WTC11 (cell line): ENCODE data around the gene PTPN5. TPM values are rescaled to one million over a fixed set of nuclear protein-coding genes. Genes with fewer than 3 reads are reported as not detected.

Experiments
- ATAC-seq: fragments of 200-7000 bp; cut with Tn5 transposase; 2 replicates; pipeline ENCODE4 v1.10.0; 2021; ENCODE audit warnings: mild to moderate bottlenecking, moderate library complexity
- CTCF ChIA-PET: fragments of 300-600 bp; sonication (Branson Sonifier 250); formaldehyde crosslinking; loops from one replicate; lab custom pipeline; 2021; ENCODE audit warnings: antibody characterized with exemption; lab: Charles Lee
- POLR2A ChIA-PET: fragments of 350-600 bp; sonication (Branson Sonifier 250); formaldehyde crosslinking; loops from one replicate; lab custom pipeline; 2021; ENCODE audit warnings: antibody characterized with exemption; lab: Charles Lee
- DNase-seq: peaks from one replicate; pipeline ENCODE4 v3.0.0; 2021; ENCODE audit warnings: low spot score
- H3K27ac Mint-ChIP-seq: 2 replicates; pipeline ENCODE4 v1.8.0; 2021; ENCODE audit warnings: mixed read lengths
- H3K27me3 Mint-ChIP-seq: 2 replicates; pipeline ENCODE4 v1.8.0; 2021; ENCODE audit warnings: low read depth, mild to moderate bottlenecking, moderate library complexity, mixed read lengths
- H3K36me3 Mint-ChIP-seq: 2 replicates; pipeline ENCODE4 v1.8.0; 2021; ENCODE audit warnings: mixed read lengths
- H3K4me1 Mint-ChIP-seq: 2 replicates; pipeline ENCODE4 v1.8.0; 2022; ENCODE audit warnings: mixed read lengths
- H3K4me3 Mint-ChIP-seq: 2 replicates; pipeline ENCODE4 v1.8.0; 2021; ENCODE audit warnings: mild to moderate bottlenecking, moderate library complexity, mixed read lengths
- H3K9me3 Mint-ChIP-seq: 2 replicates; pipeline ENCODE4 v1.8.0; 2021; ENCODE audit warnings: mixed read lengths
- ATF6 ChIP-seq: sonication (generic); formaldehyde crosslinking; IDR thresholded peaks from 2 replicates; pipeline ENCODE4 v1.8.1; 2023; ENCODE audit warnings: mild to moderate bottlenecking, missing genetic modification reagents
- FOXJ3 ChIP-seq: sonication (generic); formaldehyde crosslinking; IDR thresholded peaks from 2 replicates; pipeline ENCODE4 v1.9.0; 2021; ENCODE audit warnings: missing genetic modification reagents, mild to moderate bottlenecking, borderline replicate concordance
- FOXP1 ChIP-seq: sonication (generic); formaldehyde crosslinking; IDR thresholded peaks from 2 replicates; pipeline ENCODE4 v1.8.0; 2022; ENCODE audit warnings: missing genetic modification reagents, mild to moderate bottlenecking, moderate library complexity, borderline replicate concordance
- HMGA2 ChIP-seq: fragments of 250-450 bp; sonication (Bioruptor Pico); IDR thresholded peaks from 2 replicates; pipeline ENCODE4 v1.4.0; 2021; ENCODE audit warnings: mild to moderate bottlenecking, moderate library complexity
- IRF1 ChIP-seq: sonication (generic); formaldehyde crosslinking; IDR thresholded peaks from 2 replicates; pipeline ENCODE4 v1.8.0; 2023; ENCODE audit warnings: missing genetic modification reagents
- JAZF1 ChIP-seq: fragments of 250-450 bp; sonication (Bioruptor Pico); IDR thresholded peaks from 2 replicates; pipeline ENCODE4 v1.9.0; 2021; ENCODE audit warnings: moderate library complexity, mild to moderate bottlenecking, inconsistent platforms
- JUN ChIP-seq: sonication (generic); formaldehyde crosslinking; IDR thresholded peaks from 2 replicates; pipeline ENCODE4 v1.8.0; 2023; ENCODE audit warnings: mild to moderate bottlenecking, missing genetic modification reagents
- KAT7 ChIP-seq: sonication (generic); formaldehyde crosslinking; IDR thresholded peaks from 2 replicates; pipeline ENCODE4 v1.8.1; 2023; ENCODE audit warnings: missing genetic modification reagents, mild to moderate bottlenecking, borderline replicate concordance
- MYBL2 ChIP-seq: sonication (generic); formaldehyde crosslinking; IDR thresholded peaks from 2 replicates; pipeline ENCODE4 v1.8.1; 2023; ENCODE audit warnings: mild to moderate bottlenecking, moderate library complexity, missing genetic modification reagents
- NR3C1 ChIP-seq: sonication (generic); formaldehyde crosslinking; conservative IDR thresholded peaks from 2 replicates; pipeline ENCODE4 v1.8.1; 2023; ENCODE audit warnings: low read depth, mild to moderate bottlenecking, missing genetic modification reagents
- ZNF138 ChIP-seq: sonication (generic); formaldehyde crosslinking; conservative IDR thresholded peaks from 2 replicates; pipeline ENCODE4 v1.8.1; 2022; ENCODE audit warnings: mild to moderate bottlenecking, moderate library complexity, missing genetic modification reagents
- ZNF317 ChIP-seq: sonication (generic); formaldehyde crosslinking; IDR thresholded peaks from 2 replicates; pipeline ENCODE4 v1.8.1; 2023; ENCODE audit warnings: low read depth, mild to moderate bottlenecking, moderate library complexity, missing genetic modification reagents, borderline replicate concordance
- ZNF396 ChIP-seq: fragments of 250-450 bp; sonication (Bioruptor Pico); IDR thresholded peaks from 2 replicates; pipeline ENCODE4 v1.8.0; 2021; ENCODE audit warnings: mild to moderate bottlenecking, moderate library complexity, borderline replicate concordance
- ZNF423 ChIP-seq: fragments of 250-450 bp; sonication (Bioruptor Pico); IDR thresholded peaks from 2 replicates; pipeline ENCODE4 v2.1.2; 2022; ENCODE audit warnings: mild to moderate bottlenecking, moderate library complexity
- total RNA-seq: library from RNA; stranded (reverse); gene quantifications from 3 replicates; pipeline ENCODE4 v1.2.3, GENCODE V29; 2021
- TF ChIP-seq, protein P1 (sequence below): sonication (generic); formaldehyde crosslinking; IDR thresholded peaks from 2 replicates; pipeline ENCODE4 v1.8.1; 2023; ENCODE audit warnings: mild to moderate bottlenecking, missing genetic modification reagents, borderline replicate concordance
- TF ChIP-seq, protein P2 (sequence below): sonication (generic); formaldehyde crosslinking; IDR thresholded peaks from 2 replicates; pipeline ENCODE4 v1.8.0; 2023; ENCODE audit warnings: missing genetic modification reagents, mild to moderate bottlenecking, borderline replicate concordance

Gene PTPN5
- total RNA-seq, 1 experiment from 2014 or later: 4.5 TPM

DNA sequence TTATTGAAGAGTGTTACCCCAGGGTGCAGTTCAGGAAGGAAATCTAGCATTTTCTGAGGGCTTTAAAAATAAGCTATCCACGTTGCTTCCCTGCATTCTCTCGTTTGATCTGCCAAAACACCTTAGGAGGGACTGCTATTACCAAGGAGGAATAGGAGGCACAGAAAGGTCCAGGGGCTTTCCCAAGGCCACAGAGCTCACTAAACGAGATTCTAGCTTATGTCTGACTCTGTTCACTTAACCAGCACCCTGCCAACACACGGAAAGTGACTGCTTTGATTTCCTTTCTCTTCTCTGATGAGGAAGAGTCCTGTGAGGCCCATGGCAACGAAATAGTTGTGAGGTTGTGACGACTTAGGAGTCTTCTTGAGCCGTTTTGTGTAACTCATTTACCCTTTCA, 3.4 kb upstream of the PTPN5 start:
- DNase-seq (no peak), ATAC-seq (no peak)
- TF ChIP-seq ZNF423 (CRISPR knock-in tag): no peak
- no peak for TF ChIP-seq FOXJ3 (CRISPR knock-in tag)
- TF ChIP-seq HMGA2 (CRISPR knock-in tag): no peak
- no peak for TF ChIP-seq JAZF1 (CRISPR knock-in tag)
- TF ChIP-seq ATF6 (CRISPR knock-in tag): no peak
- TF ChIP-seq MYBL2 (CRISPR knock-in tag): no peak
- no peak for TF ChIP-seq NR3C1 (CRISPR knock-in tag)
- no peak for TF ChIP-seq IRF1
- TF ChIP-seq JUN: no peak
- TF ChIP-seq ZNF138 (CRISPR knock-in tag): no peak
- TF ChIP-seq, protein P1, sequence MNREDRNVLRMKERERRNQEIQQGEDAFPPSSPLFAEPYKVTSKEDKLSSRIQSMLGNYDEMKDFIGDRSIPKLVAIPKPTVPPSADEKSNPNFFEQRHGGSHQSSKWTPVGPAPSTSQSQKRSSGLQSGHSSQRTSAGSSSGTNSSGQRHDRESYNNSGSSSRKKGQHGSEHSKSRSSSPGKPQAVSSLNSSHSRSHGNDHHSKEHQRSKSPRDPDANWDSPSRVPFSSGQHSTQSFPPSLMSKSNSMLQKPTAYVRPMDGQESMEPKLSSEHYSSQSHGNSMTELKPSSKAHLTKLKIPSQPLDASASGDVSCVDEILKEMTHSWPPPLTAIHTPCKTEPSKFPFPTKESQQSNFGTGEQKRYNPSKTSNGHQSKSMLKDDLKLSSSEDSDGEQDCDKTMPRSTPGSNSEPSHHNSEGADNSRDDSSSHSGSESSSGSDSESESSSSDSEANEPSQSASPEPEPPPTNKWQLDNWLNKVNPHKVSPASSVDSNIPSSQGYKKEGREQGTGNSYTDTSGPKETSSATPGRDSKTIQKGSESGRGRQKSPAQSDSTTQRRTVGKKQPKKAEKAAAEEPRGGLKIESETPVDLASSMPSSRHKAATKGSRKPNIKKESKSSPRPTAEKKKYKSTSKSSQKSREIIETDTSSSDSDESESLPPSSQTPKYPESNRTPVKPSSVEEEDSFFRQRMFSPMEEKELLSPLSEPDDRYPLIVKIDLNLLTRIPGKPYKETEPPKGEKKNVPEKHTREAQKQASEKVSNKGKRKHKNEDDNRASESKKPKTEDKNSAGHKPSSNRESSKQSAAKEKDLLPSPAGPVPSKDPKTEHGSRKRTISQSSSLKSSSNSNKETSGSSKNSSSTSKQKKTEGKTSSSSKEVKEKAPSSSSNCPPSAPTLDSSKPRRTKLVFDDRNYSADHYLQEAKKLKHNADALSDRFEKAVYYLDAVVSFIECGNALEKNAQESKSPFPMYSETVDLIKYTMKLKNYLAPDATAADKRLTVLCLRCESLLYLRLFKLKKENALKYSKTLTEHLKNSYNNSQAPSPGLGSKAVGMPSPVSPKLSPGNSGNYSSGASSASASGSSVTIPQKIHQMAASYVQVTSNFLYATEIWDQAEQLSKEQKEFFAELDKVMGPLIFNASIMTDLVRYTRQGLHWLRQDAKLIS (CRISPR knock-in tag): no peak
- TF ChIP-seq FOXP1 (CRISPR knock-in tag): no peak
- TF ChIP-seq, protein P2, sequence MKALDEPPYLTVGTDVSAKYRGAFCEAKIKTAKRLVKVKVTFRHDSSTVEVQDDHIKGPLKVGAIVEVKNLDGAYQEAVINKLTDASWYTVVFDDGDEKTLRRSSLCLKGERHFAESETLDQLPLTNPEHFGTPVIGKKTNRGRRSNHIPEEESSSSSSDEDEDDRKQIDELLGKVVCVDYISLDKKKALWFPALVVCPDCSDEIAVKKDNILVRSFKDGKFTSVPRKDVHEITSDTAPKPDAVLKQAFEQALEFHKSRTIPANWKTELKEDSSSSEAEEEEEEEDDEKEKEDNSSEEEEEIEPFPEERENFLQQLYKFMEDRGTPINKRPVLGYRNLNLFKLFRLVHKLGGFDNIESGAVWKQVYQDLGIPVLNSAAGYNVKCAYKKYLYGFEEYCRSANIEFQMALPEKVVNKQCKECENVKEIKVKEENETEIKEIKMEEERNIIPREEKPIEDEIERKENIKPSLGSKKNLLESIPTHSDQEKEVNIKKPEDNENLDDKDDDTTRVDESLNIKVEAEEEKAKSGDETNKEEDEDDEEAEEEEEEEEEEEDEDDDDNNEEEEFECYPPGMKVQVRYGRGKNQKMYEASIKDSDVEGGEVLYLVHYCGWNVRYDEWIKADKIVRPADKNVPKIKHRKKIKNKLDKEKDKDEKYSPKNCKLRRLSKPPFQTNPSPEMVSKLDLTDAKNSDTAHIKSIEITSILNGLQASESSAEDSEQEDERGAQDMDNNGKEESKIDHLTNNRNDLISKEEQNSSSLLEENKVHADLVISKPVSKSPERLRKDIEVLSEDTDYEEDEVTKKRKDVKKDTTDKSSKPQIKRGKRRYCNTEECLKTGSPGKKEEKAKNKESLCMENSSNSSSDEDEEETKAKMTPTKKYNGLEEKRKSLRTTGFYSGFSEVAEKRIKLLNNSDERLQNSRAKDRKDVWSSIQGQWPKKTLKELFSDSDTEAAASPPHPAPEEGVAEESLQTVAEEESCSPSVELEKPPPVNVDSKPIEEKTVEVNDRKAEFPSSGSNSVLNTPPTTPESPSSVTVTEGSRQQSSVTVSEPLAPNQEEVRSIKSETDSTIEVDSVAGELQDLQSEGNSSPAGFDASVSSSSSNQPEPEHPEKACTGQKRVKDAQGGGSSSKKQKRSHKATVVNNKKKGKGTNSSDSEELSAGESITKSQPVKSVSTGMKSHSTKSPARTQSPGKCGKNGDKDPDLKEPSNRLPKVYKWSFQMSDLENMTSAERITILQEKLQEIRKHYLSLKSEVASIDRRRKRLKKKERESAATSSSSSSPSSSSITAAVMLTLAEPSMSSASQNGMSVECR (CRISPR knock-in tag): no peak
- no peak for TF ChIP-seq KAT7 (CRISPR knock-in tag)
- TF ChIP-seq ZNF396 (CRISPR knock-in tag): no peak
- no peak for TF ChIP-seq ZNF317
- CTCF ChIA-PET: interaction anchor here (1.0 to 3.5 kb wide), 2 partner anchors 20 to 73 kb away, joined by 3 to 16 read pairs; no protein-coding TSS in a partner anchor
- peaks cover 70% of the 10 kb centered on the region for H3K27me3 Mint-ChIP-seq
- no peak overlapping the region for H3K4me3 Mint-ChIP-seq
- POLR2A ChIA-PET: interaction anchor here (0.6 kb wide), 1 partner anchor 455 kb away, joined by 3 read pairs; no protein-coding TSS in a partner anchor
- H3K4me1 Mint-ChIP-seq: peaks cover 11% of the 10 kb centered on the region
- no peaks in the 10 kb centered on the region for H3K36me3 Mint-ChIP-seq
- H3K27ac Mint-ChIP-seq: no peak overlapping the region
- no peaks in the 10 kb centered on the region for H3K9me3 Mint-ChIP-seq
